Upper lobe of right lung (tissue), 1 donor: ENCODE results near the gene ZNF609. TPM values are rescaled to one million over a fixed set of nuclear protein-coding genes. Genes with fewer than 3 reads are reported as not detected.
"Not testable (repeated sequence)": the region's sequence is repeated elsewhere in the genome, so short reads cannot be mapped to it uniquely, and the experiment has no call there.

Source experiments
- ATAC-seq: fragments of 200-7000 bp; cut with Tn5 transposase; one replicate; pipeline ENCODE4 v1.9.1; 2020; ENCODE audit warnings: mild to moderate bottlenecking, moderate library complexity
- DNase-seq: peaks from one replicate; pipeline ENCODE4 v3.0.0-alpha.2; 2020
- H3K27ac ChIP-seq: fragments of 200-600 bp; one replicate; pipeline ENCODE4 v1.8.0; 2022
- H3K27me3 ChIP-seq: fragments of 200-600 bp; one replicate; pipeline ENCODE4 v1.8.0; 2022; ENCODE audit warnings: mild to moderate bottlenecking
- H3K36me3 ChIP-seq: fragments of 200-600 bp; one replicate; pipeline ENCODE4 v1.8.0; 2022
- H3K4me1 ChIP-seq: fragments of 200-600 bp; one replicate; pipeline ENCODE4 v1.8.0; 2022
- H3K4me3 ChIP-seq: fragments of 200-600 bp; one replicate; pipeline ENCODE4 v1.8.0; 2022; ENCODE audit warnings: mild to moderate bottlenecking
- H3K9me3 ChIP-seq: fragments of 200-600 bp; one replicate; pipeline ENCODE4 v1.8.0; 2022
- CTCF ChIP-seq: fragments of 200-600 bp; IDR thresholded peaks from one replicate; pipeline ENCODE4 v1.8.0; 2022; ENCODE audit warnings: antibody characterized with exemption
- intact Hi-C: fragments of 100-400 bp; cut with DNase I; formaldehyde crosslinking; loops from one replicate; pipeline ENCODE4 v1.11.0; 2022
- total RNA-seq: library from RNA; stranded (reverse); fragmentation: NEBNext Ultra II Directional; extraction: Animal tissue kit (Norgen Biotek cat#: 25700); gene quantifications from one replicate; pipeline ENCODE4 v1.2.1, GENCODE V29; 2021
- donor health status: DM: no; HTN: yes; CAD: no; lungs with severe emphysema.

The ZNF609 gene
- total RNA-seq, 1 donor from 2014 or later: 45.4 TPM

- no peak for DNase-seq
Measured at GRCh38 chr15:64629063-64629462, 168.7 kb downstream of the ZNF609 start.

GRCh38 chr15:64630396-64631107, 170.2 kb downstream of the ZNF609 start:
- Histone ChIP-seq H3K36me3 (no peaks in the 10 kb centered on the region), H3K4me1 (peaks cover 42% of the 10 kb centered on the region), H3K9me3 (no peaks in the 10 kb centered on the region), H3K4me3 (no peak overlapping the region), H3K27ac (no peak overlapping the region), H3K27me3 (no peaks in the 10 kb centered on the region)
- no peak for TF ChIP-seq CTCF
- intact Hi-C loops: no loop called here
- no peak for DNase-seq
- no peak for ATAC-seq

More at GRCh38 chr15:64629063-64629462, 168.7 kb downstream of the ZNF609 start:
- Histone ChIP-seq H3K27me3 (no peaks in the 10 kb centered on the region), H3K4me1 (peaks cover 27% of the 10 kb centered on the region), H3K27ac (no peak overlapping the region), H3K4me3 (no peak overlapping the region), H3K36me3 (no peaks in the 10 kb centered on the region), H3K9me3 (no peaks in the 10 kb centered on the region)
- no peak for TF ChIP-seq CTCF
- intact Hi-C loops: no loop called here
- no peak for ATAC-seq

- H3K36me3 ChIP-seq, H3K27ac ChIP-seq, intact Hi-C loops, DNase-seq, H3K9me3 ChIP-seq, ATAC-seq, H3K4me3 ChIP-seq, H3K27me3 ChIP-seq: not testable (repeated sequence)
- H3K4me1 ChIP-seq: peaks cover 53% of the 10 kb centered on the region
Measured at GRCh38 chr15:64632639-64633038, 172.3 kb downstream of the ZNF609 start.

GRCh38 chr15:64633332-64633731, 173.0 kb downstream of the ZNF609 start:
- intact Hi-C loops: no loop called here
- H3K36me3 ChIP-seq: no peaks in the 10 kb centered on the region
- H3K4me1 ChIP-seq: peaks cover 53% of the 10 kb centered on the region
- no peak for ATAC-seq
- no peak for TF ChIP-seq CTCF
- DNase-seq: no peak
- H3K27me3 ChIP-seq: no peaks in the 10 kb centered on the region
- no peaks in the 10 kb centered on the region for H3K9me3 ChIP-seq
- H3K27ac ChIP-seq: peak overlapping the region; percentile 40
- no peak overlapping the region for H3K4me3 ChIP-seq

- peaks cover 53% of the 10 kb centered on the region for H3K4me1 ChIP-seq
- H3K9me3 ChIP-seq: no peaks in the 10 kb centered on the region
- no peak for TF ChIP-seq CTCF
- no peaks in the 10 kb centered on the region for H3K36me3 ChIP-seq
- no peaks in the 10 kb centered on the region for H3K27me3 ChIP-seq
- intact Hi-C loops: no loop called here
- peak overlapping the region; percentile 40 for H3K27ac ChIP-seq
- peak; percentile 63 for ATAC-seq
- DNase-seq: no peak
- H3K4me3 ChIP-seq: no peak overlapping the region
Measured at GRCh38 chr15:64634027-64634426, 173.6 kb downstream of the ZNF609 start.

GRCh38 chr15:64634576-64635498, 174.5 kb downstream of the ZNF609 start:
- H3K9me3 ChIP-seq: no peaks in the 10 kb centered on the region
- H3K36me3 ChIP-seq: no peaks in the 10 kb centered on the region
- TF ChIP-seq CTCF: no peak
- no peaks in the 10 kb centered on the region for H3K27me3 ChIP-seq
- DNase-seq: no peak
- H3K27ac ChIP-seq: peak overlapping the region; percentile 40
- intact Hi-C loops: no loop called here
- H3K4me1 ChIP-seq: peaks cover 57% of the 10 kb centered on the region
- ATAC-seq: no peak
- no peak overlapping the region for H3K4me3 ChIP-seq
